Measurements from ENCODE around the gene ROCK2. TPM values are rescaled to one million over a fixed set of nuclear protein-coding genes. Genes with fewer than 3 reads are reported as not detected.
A peak's percentile ranks its signal among the peaks of the same experiment; 100 is the strongest.

The ROCK2 gene
- total RNA-seq, 1 experiment from 2014 or later: 64.4 TPM

GRCh38 chr2:11352781-11353537 lies 8.5 kb upstream of the ROCK2 start:
- BruUV-seq (replicated peaks): no TSS peak
- peaks cover 41% of the 10 kb centered on the region for H3K4me1 Mint-ChIP-seq (ENCODE audit: low read depth, unreplicated experiment)
- H3K27me3 Mint-ChIP-seq (ENCODE audit: insufficient read depth, unreplicated experiment): no peaks in the 10 kb centered on the region
- Histone ChIP-seq H3K4me3 (ENCODE audit: low read depth, low read length) (no peak overlapping the region), H3K36me3 (ENCODE audit: control insufficient read depth, insufficient read depth, low read length) (no peaks in the 10 kb centered on the region), H3K27me3 (replicated peaks; ENCODE audit: control insufficient read depth, insufficient read depth, low read length) (no peaks in the 10 kb centered on the region), H3K9me3 (no peaks in the 10 kb centered on the region), H3K4me1 (peaks cover 36% of the 10 kb centered on the region)
- no peak for DNase-seq
- TF ChIP-seq, protein P1, sequence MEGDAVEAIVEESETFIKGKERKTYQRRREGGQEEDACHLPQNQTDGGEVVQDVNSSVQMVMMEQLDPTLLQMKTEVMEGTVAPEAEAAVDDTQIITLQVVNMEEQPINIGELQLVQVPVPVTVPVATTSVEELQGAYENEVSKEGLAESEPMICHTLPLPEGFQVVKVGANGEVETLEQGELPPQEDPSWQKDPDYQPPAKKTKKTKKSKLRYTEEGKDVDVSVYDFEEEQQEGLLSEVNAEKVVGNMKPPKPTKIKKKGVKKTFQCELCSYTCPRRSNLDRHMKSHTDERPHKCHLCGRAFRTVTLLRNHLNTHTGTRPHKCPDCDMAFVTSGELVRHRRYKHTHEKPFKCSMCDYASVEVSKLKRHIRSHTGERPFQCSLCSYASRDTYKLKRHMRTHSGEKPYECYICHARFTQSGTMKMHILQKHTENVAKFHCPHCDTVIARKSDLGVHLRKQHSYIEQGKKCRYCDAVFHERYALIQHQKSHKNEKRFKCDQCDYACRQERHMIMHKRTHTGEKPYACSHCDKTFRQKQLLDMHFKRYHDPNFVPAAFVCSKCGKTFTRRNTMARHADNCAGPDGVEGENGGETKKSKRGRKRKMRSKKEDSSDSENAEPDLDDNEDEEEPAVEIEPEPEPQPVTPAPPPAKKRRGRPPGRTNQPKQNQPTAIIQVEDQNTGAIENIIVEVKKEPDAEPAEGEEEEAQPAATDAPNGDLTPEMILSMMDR (IDR thresholded peaks at IDR 0.05; ENCODE audit: insufficient read depth in 1 of 2, low read depth in 1 of 2, low read length in 1 of 2, severe bottlenecking in 1 of 2, unreplicated experiment in 1 of 2): no peak
- peaks cover 9% of the 10 kb centered on the region for H3K36me3 Mint-ChIP-seq (ENCODE audit: insufficient read depth, unreplicated experiment)
- POLR2A ChIA-PET: no interaction called here
- CTCF ChIA-PET: no interaction called here
- H3K4me3 Mint-ChIP-seq (ENCODE audit: unreplicated experiment): no peak overlapping the region
- H3K9me3 Mint-ChIP-seq (ENCODE audit: unreplicated experiment): no peaks in the 10 kb centered on the region
- peak overlapping the region; percentile 15 for H3K27ac Mint-ChIP-seq (ENCODE audit: unreplicated experiment)
- intact Hi-C loops (cut with micrococcal nuclease; ENCODE audit: unreplicated experiment): no loop called here

- intact Hi-C loops (cut with micrococcal nuclease; ENCODE audit: unreplicated experiment): loop anchor here (10.0 kb wide), 1 partner anchor 193 kb away; the partner anchor contains the start of gene SLC66A3
- BruUV-seq (replicated peaks): no TSS peak
- peaks cover 10% of the 10 kb centered on the region for H3K4me1 Mint-ChIP-seq (ENCODE audit: low read depth, unreplicated experiment)
- Histone ChIP-seq H3K9me3 (no peaks in the 10 kb centered on the region), H3K27me3 (replicated peaks; ENCODE audit: control insufficient read depth, insufficient read depth, low read length) (no peaks in the 10 kb centered on the region), H3K36me3 (ENCODE audit: control insufficient read depth, insufficient read depth, low read length) (no peaks in the 10 kb centered on the region), H3K4me1 (peaks cover 8% of the 10 kb centered on the region), H3K4me3 (ENCODE audit: low read depth, low read length) (no peak overlapping the region)
- TF ChIP-seq, protein P1 (IDR thresholded peaks at IDR 0.05; ENCODE audit: insufficient read depth in 1 of 2, low read depth in 1 of 2, low read length in 1 of 2, severe bottlenecking in 1 of 2, unreplicated experiment in 1 of 2): no peak
- ChIA-PET CTCF (no interaction called here), POLR2A (no interaction called here)
- no peaks in the 10 kb centered on the region for H3K27me3 Mint-ChIP-seq (ENCODE audit: insufficient read depth, unreplicated experiment)
- no peak overlapping the region for H3K4me3 Mint-ChIP-seq (ENCODE audit: unreplicated experiment)
- H3K9me3 Mint-ChIP-seq (ENCODE audit: unreplicated experiment): no peaks in the 10 kb centered on the region
- no peak for DNase-seq
- H3K36me3 Mint-ChIP-seq (ENCODE audit: insufficient read depth, unreplicated experiment): peaks cover 10% of the 10 kb centered on the region
- no peak overlapping the region for H3K27ac Mint-ChIP-seq (ENCODE audit: unreplicated experiment)
Observed at GRCh38 chr2:11348209-11348749, 3.8 kb upstream of the ROCK2 start.

DNA sequence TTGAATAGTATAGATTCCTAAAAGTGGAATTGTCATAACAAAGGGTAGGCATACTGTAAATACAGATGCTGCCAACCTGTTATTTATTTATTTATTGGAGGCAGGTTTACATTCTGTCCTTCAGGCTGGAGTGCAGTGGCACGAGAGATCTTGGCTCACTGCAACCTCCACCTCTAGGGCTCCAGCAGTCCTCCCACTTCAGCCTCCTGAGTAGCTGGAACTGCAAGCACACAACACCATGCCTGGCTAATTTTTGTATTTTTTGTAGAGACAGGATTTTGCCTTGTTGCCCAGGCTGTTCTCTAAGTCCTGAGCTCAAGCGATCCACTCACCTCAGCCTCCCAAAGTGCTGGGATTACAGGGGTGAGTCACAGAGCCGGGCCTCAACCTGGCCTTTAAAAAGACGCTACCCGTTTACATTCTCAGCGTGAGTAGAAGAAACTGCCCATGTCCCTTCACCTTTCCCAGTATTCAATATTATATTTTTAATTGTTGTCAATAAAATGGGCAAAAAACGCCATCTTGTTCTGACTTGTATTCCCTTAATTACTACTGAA lies 3.0 kb upstream of the ROCK2 start:
- Histone ChIP-seq H3K4me1 (peaks cover 8% of the 10 kb centered on the region), H3K9me3 (no peaks in the 10 kb centered on the region), H3K36me3 (ENCODE audit: control insufficient read depth, insufficient read depth, low read length) (no peaks in the 10 kb centered on the region), H3K4me3 (ENCODE audit: low read depth, low read length) (no peak overlapping the region), H3K27me3 (replicated peaks; ENCODE audit: control insufficient read depth, insufficient read depth, low read length) (no peaks in the 10 kb centered on the region)
- ChIA-PET POLR2A (no interaction called here), CTCF (no interaction called here)
- H3K4me3 Mint-ChIP-seq (ENCODE audit: unreplicated experiment): no peak overlapping the region
- intact Hi-C loops (cut with micrococcal nuclease; ENCODE audit: unreplicated experiment): loop anchor here (10.0 kb wide), 1 partner anchor 193 kb away; the partner anchor contains the start of gene SLC66A3
- no peaks in the 10 kb centered on the region for H3K27me3 Mint-ChIP-seq (ENCODE audit: insufficient read depth, unreplicated experiment)
- H3K4me1 Mint-ChIP-seq (ENCODE audit: low read depth, unreplicated experiment): peaks cover 3% of the 10 kb centered on the region
- TF ChIP-seq, protein P1 (IDR thresholded peaks at IDR 0.05; ENCODE audit: insufficient read depth in 1 of 2, low read depth in 1 of 2, low read length in 1 of 2, severe bottlenecking in 1 of 2, unreplicated experiment in 1 of 2): no peak
- no peak overlapping the region for H3K27ac Mint-ChIP-seq (ENCODE audit: unreplicated experiment)
- no peaks in the 10 kb centered on the region for H3K9me3 Mint-ChIP-seq (ENCODE audit: unreplicated experiment)
- peaks cover 12% of the 10 kb centered on the region for H3K36me3 Mint-ChIP-seq (ENCODE audit: insufficient read depth, unreplicated experiment)
- no TSS peak for BruUV-seq (replicated peaks)
- no peak for DNase-seq
